SK-N-SH (cell line): ENCODE measurements around the gene PEX10. TPM values are rescaled to one million over a fixed set of nuclear protein-coding genes. Genes with fewer than 3 reads are reported as not detected.

ENCODE experiments used
- CTCF ChIA-PET: fragments of 300-600, 350-600 bp; formaldehyde crosslinking; extraction: SDS; loops from one replicate; lab custom pipeline; 2021; lab: Yijun Ruan, JAX
- POLR2A ChIA-PET: fragments of 350-600 bp; sonication (Branson Sonifier 250); formaldehyde crosslinking; extraction: SDS; loops from one replicate; lab custom pipeline; 2020; ENCODE audit warnings: antibody characterized with exemption, inconsistent platforms; lab: Yijun Ruan, JAX
- DNase-seq: peaks from one replicate; pipeline ENCODE4 v3.0.0; 2012
- H2AFZ ChIP-seq: fragments of 200-600 bp; sonication (generic); 2 replicates; pipeline ENCODE4 v1.8.1; 2016; ENCODE audit warnings: antibody characterized with exemption, mild to moderate bottlenecking, low read depth
- H3F3A ChIP-seq: fragments of 200-600 bp; sonication (generic); replicated peaks from 2 replicates; pipeline ENCODE3; 2016; ENCODE audit warnings: antibody characterized with exemption, mild to moderate bottlenecking; ENCODE audit not compliant: insufficient read depth
- H3K27ac ChIP-seq, 2 experiments: fragments of 200-500 bp in 1 of 2; fragments of 200-600 bp in 1 of 2; sonication (Bioruptor generic) in 1 of 2; sonication (generic), shearing (Covaris generic) in 1 of 2; 2 replicates each; pipeline versions ENCODE4 v1.5.1 to v1.6.1; 2014 to 2016; ENCODE audit warnings: low read depth in 2 of 2, inconsistent platforms in 1 of 2, low read length in 1 of 2, mild to moderate bottlenecking in 1 of 2, mixed read lengths in 1 of 2
- H3K27me3 ChIP-seq: fragments of 200-600 bp; sonication (generic), shearing (Covaris generic); 2 replicates; pipeline ENCODE4 v1.6.1; 2016; ENCODE audit warnings: mixed run types; ENCODE audit not compliant: insufficient read depth
- H3K36me3 ChIP-seq, 2 experiments: fragments of 200-500 bp in 1 of 2; fragments of 200-600 bp in 1 of 2; sonication (Bioruptor generic) in 1 of 2; sonication (generic) in 1 of 2; replicated peaks in 1 of 2; 2 replicates each; pipeline versions ENCODE3 to v1.5.1; 2014 to 2016; ENCODE audit warnings: low read length in 1 of 2, mild to moderate bottlenecking in 1 of 2; ENCODE audit not compliant: insufficient read depth in 2 of 2, control insufficient read depth in 1 of 2
- H3K4me1 ChIP-seq, 2 experiments: fragments of 200-500 bp in 1 of 2; fragments of 200-600 bp in 1 of 2; sonication (Bioruptor generic) in 1 of 2; sonication (generic), shearing (Covaris generic) in 1 of 2; 2 replicates each; pipeline versions ENCODE4 v1.5.1 to v1.6.1; 2014 to 2016; ENCODE audit warnings: low read depth in 1 of 2, low read length in 1 of 2, mixed run types in 1 of 2; ENCODE audit not compliant: insufficient read depth in 2 of 2, control insufficient read depth in 1 of 2
- H3K4me2 ChIP-seq: fragments of 200-600 bp; sonication (generic), shearing (Covaris generic); 2 replicates; pipeline ENCODE4 v1.6.1; 2017; ENCODE audit warnings: mixed run types
- H3K4me3 ChIP-seq, 2 experiments: fragments of 200-500 bp in 1 of 2; fragments of 200-600 bp in 1 of 2; sonication (Bioruptor generic) in 1 of 2; sonication (generic), shearing (Covaris generic) in 1 of 2; 2 replicates each; pipeline versions ENCODE4 v1.5.1 to v1.8.1; 2014 to 2016; ENCODE audit warnings: low read depth in 2 of 2, inconsistent platforms in 1 of 2, low read length in 1 of 2, mild to moderate bottlenecking in 1 of 2, mixed read lengths in 1 of 2, moderate library complexity in 1 of 2
- H3K79me2 ChIP-seq: fragments of 200-600 bp; sonication (generic); 2 replicates; pipeline ENCODE4 v1.8.1; 2017; ENCODE audit warnings: mild to moderate bottlenecking; ENCODE audit not compliant: insufficient read depth
- H3K9ac ChIP-seq: fragments of 200-600 bp; sonication (generic); 2 replicates; pipeline ENCODE4 v1.6.1; 2017; ENCODE audit warnings: mixed run types
- H3K9me2 ChIP-seq: fragments of 200-600 bp; sonication (generic); 2 replicates; pipeline ENCODE4 v1.6.1; 2017; ENCODE audit warnings: mixed run types
- H3K9me3 ChIP-seq: fragments of 200-600 bp; sonication (generic); 2 replicates; pipeline ENCODE4 v1.6.1; 2017; ENCODE audit warnings: mixed run types, mild to moderate bottlenecking, moderate library complexity
- H4K20me1 ChIP-seq: fragments of 200-600 bp; sonication (generic); 2 replicates; pipeline ENCODE4 v1.6.1; 2017; ENCODE audit warnings: mild to moderate bottlenecking, mixed run types; ENCODE audit not compliant: insufficient read depth
- CHD2 ChIP-seq: fragments of 150-350 bp; IDR thresholded peaks from 2 replicates; pipeline ENCODE4 v1.6.1; 2018; ENCODE audit warnings: low read length; ENCODE audit not compliant: partially characterized antibody
- ELF1 ChIP-seq: IDR thresholded peaks from 2 replicates; pipeline ENCODE4 v1.4.0; 2012
- FOSL2 ChIP-seq: IDR thresholded peaks from 2 replicates; pipeline ENCODE4 v1.4.0; 2012; ENCODE audit warnings: low read depth, mild to moderate bottlenecking, moderate library complexity, borderline replicate concordance
- FOXJ3 ChIP-seq: sonication (generic); formaldehyde crosslinking; IDR thresholded peaks from 2 replicates; pipeline ENCODE4 v1.5.1; 2020; ENCODE audit warnings: mild to moderate bottlenecking, missing genetic modification reagents
- GABPA ChIP-seq: IDR thresholded peaks from 2 replicates; pipeline ENCODE4 v1.4.0; 2012; ENCODE audit warnings: low read depth, mild to moderate bottlenecking
- JUND ChIP-seq: IDR thresholded peaks from 2 replicates; pipeline ENCODE4 v1.4.0; 2012
- MAX ChIP-seq: IDR thresholded peaks from 2 replicates; pipeline ENCODE4 v1.4.0; 2012; ENCODE audit warnings: low read depth
- MXI1 ChIP-seq: IDR thresholded peaks from 2 replicates; pipeline ENCODE4 v1.6.1; 2012; ENCODE audit warnings: mild to moderate bottlenecking, low read depth, low read length, improper control_type of control experiment
- NFIC ChIP-seq: IDR thresholded peaks from 2 replicates; pipeline ENCODE4 v1.4.0; 2012; ENCODE audit warnings: borderline replicate concordance
- PBX3 ChIP-seq: IDR thresholded peaks from 2 replicates; pipeline ENCODE4; 2012
- RXRA ChIP-seq: IDR thresholded peaks from 2 replicates; pipeline ENCODE4 v1.4.0; 2012; ENCODE audit warnings: low read depth, mild to moderate bottlenecking, borderline replicate concordance
- TCF12 ChIP-seq: IDR thresholded peaks from 2 replicates; pipeline ENCODE4 v1.4.0; 2012
- YY1 ChIP-seq: IDR thresholded peaks from 2 replicates; pipeline ENCODE4 v1.4.0; 2012; ENCODE audit warnings: low read depth, mild to moderate bottlenecking
- ZBTB33 ChIP-seq: IDR thresholded peaks from 2 replicates; pipeline ENCODE4 v1.4.0; 2012; ENCODE audit warnings: low read depth, borderline replicate concordance
- WGBS: methylation state at CpG from one replicate; pipeline ENCODE4 v1.1.6; 2017; ENCODE audit warnings: low lambda C conversion rate; 5-methylcytosine and 5-hydroxymethylcytosine counted together
- polyA plus RNA-seq, 3 experiments: library from polyadenylated mRNA; depleted of rRNA; stranded (reverse); fragments of >200 nt; gene quantifications; 2 replicates each; pipeline ENCODE4 v1.2.3, GENCODE V29; 2012
- TF ChIP-seq, protein P1 (sequence below): fragments of 150-350 bp; IDR thresholded peaks from 2 replicates; pipeline ENCODE4 v1.6.1; 2017; ENCODE audit warnings: antibody characterized with exemption, low read length, low read depth, borderline replicate concordance
- TF ChIP-seq, protein P2 (sequence below): IDR thresholded peaks from 2 replicates; pipeline ENCODE4 v1.4.0; 2012; ENCODE audit warnings: low read depth, borderline replicate concordance

Gene PEX10
- polyA plus RNA-seq, 1 of the 3 experiments (the other 2 are of a cell fraction), result 28.6 TPM

- POLR2A ChIA-PET, result no interaction called here
- no peak overlapping the region for H3K27ac ChIP-seq
- 95% methylated on average over 4 of the region's 8 CpGs for WGBS
- H3K4me2 ChIP-seq, result no peak overlapping the region
- no peak for TF ChIP-seq JUND
- TF ChIP-seq, protein P1, sequence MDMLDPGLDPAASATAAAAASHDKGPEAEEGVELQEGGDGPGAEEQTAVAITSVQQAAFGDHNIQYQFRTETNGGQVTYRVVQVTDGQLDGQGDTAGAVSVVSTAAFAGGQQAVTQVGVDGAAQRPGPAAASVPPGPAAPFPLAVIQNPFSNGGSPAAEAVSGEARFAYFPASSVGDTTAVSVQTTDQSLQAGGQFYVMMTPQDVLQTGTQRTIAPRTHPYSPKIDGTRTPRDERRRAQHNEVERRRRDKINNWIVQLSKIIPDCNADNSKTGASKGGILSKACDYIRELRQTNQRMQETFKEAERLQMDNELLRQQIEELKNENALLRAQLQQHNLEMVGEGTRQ, result no peak
- no peak for TF ChIP-seq ELF1
- TF ChIP-seq ZBTB33, result no peak
- TF ChIP-seq FOXJ3, result no peak
- no peak for TF ChIP-seq YY1
- TF ChIP-seq, protein P2, sequence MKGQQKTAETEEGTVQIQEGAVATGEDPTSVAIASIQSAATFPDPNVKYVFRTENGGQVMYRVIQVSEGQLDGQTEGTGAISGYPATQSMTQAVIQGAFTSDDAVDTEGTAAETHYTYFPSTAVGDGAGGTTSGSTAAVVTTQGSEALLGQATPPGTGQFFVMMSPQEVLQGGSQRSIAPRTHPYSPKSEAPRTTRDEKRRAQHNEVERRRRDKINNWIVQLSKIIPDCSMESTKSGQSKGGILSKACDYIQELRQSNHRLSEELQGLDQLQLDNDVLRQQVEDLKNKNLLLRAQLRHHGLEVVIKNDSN, result no peak
- no peak for TF ChIP-seq PBX3
- no peak for TF ChIP-seq GABPA
- no peak for TF ChIP-seq CHD2
- no peak for TF ChIP-seq MXI1
- H4K20me1 ChIP-seq, result no peaks in the 10 kb centered on the region
- no peak overlapping the region for H3K4me3 ChIP-seq
- CTCF ChIA-PET, result interaction anchor here (2.0 to 2.2 kb wide), 2 partner anchors 26 to 213 kb away, joined by 6 to 12 read pairs; partner anchors contain the start of gene FAAP20
- peaks cover 0 to 9% of the 10 kb centered on the region in 2 experiments; a peak in 1 of 4 replicates for H3K4me1 ChIP-seq
- H3K79me2 ChIP-seq, result peaks cover 21% of the 10 kb centered on the region
- no peak overlapping the region for H2AFZ ChIP-seq
- DNase-seq, result no peak
- no peak overlapping the region for H3K9ac ChIP-seq
- H3K9me3 ChIP-seq, result no peaks in the 10 kb centered on the region
- H3F3A ChIP-seq, result peaks cover 8% of the 10 kb centered on the region
- H3K36me3 ChIP-seq, result peaks cover 5 to 57% of the 10 kb centered on the region in 2 experiments
- H3K27me3 ChIP-seq, result no peaks in the 10 kb centered on the region
- H3K9me2 ChIP-seq, result no peaks in the 10 kb centered on the region
Measured at GRCh38 chr1:2407991-2408275, 4.4 kb downstream of the PEX10 start.

DNA sequence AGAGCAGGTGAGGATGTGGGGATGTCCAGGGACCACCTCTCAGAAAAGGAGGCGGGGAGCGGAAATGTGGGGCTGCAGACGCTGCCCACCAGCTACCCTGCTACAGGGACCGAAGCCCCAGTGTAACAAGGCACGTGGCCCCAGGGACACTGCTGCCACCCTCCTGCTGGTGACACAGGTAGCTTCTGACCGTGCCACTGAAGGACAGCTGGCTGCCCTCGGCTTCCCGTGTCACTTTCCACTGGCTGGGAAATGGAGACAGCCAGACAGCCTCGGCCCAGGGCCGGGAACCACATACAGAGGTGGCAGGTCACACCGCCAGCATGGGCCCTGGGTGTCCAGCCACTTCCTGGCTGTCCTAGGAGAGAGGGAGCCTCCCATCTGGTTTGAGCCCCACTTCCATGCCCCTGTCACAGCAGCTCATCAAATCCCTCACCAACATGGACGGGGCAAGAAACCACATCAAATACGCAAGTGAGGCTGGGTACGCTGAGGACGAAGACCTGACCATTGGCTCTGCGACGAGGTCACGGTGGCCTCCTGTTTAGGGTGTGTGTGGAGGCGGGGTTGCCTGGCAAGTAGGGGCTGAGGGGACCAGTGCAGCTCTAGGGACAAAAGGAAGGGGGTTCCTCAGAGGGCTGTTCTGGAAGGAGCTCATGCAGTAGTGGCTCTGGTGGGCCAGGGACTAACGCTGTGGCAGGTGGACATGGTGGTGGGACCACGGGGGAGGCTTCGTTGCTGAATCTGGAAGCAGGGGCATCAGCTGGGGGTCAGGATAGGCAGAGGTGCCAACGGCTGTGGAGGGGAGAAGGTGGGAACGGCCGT, 5.0 kb downstream of the PEX10 start:
- Histone ChIP-seq H3K79me2 (peaks cover 21% of the 10 kb centered on the region), H3K9ac (no peak overlapping the region), H3K9me2 (no peaks in the 10 kb centered on the region), H3K4me2 (no peak overlapping the region), H3K36me3 (peaks cover 7 to 63% of the 10 kb centered on the region in 2 experiments), H3K27me3 (no peaks in the 10 kb centered on the region), H2AFZ (no peak overlapping the region), H3K9me3 (no peaks in the 10 kb centered on the region), H3K27ac (no peak overlapping the region), H3F3A (peaks cover 8% of the 10 kb centered on the region), H4K20me1 (no peaks in the 10 kb centered on the region), H3K4me1 (peaks cover 0 to 9% of the 10 kb centered on the region in 2 experiments; a peak in 1 of 4 replicates), H3K4me3 (no peak overlapping the region)
- 78% methylated on average over 21 of the region's 25 CpGs for WGBS
- DNase-seq, result no peak
- POLR2A ChIA-PET, result no interaction called here
- CTCF ChIA-PET, result interaction anchor here (0.6 to 2.2 kb wide), 3 partner anchors 25 to 215 kb away, joined by 3 to 12 read pairs (median 6); partner anchors contain the start of gene FAAP20
- TF ChIP-seq PBX3 (no peak), TCF12 (no peak), ELF1 (no peak), MAX (no peak), RXRA (no peak), NFIC (no peak), FOSL2 (no peak)
- TF ChIP-seq, protein P1, result no peak
- TF ChIP-seq, protein P2, result no peak
